Measurements from ENCODE around the gene DCBLD1.

GRCh38 chr6:117568247-117568646 lies 85.8 kb downstream of the DCBLD1 start:
- no peak for TF ChIP-seq POLR2AphosphoS5 (IDR thresholded peaks at IDR 0.05; ENCODE audit: insufficient read depth in 1 of 2, low read depth in 1 of 2)
- TF ChIP-seq, protein P1, sequence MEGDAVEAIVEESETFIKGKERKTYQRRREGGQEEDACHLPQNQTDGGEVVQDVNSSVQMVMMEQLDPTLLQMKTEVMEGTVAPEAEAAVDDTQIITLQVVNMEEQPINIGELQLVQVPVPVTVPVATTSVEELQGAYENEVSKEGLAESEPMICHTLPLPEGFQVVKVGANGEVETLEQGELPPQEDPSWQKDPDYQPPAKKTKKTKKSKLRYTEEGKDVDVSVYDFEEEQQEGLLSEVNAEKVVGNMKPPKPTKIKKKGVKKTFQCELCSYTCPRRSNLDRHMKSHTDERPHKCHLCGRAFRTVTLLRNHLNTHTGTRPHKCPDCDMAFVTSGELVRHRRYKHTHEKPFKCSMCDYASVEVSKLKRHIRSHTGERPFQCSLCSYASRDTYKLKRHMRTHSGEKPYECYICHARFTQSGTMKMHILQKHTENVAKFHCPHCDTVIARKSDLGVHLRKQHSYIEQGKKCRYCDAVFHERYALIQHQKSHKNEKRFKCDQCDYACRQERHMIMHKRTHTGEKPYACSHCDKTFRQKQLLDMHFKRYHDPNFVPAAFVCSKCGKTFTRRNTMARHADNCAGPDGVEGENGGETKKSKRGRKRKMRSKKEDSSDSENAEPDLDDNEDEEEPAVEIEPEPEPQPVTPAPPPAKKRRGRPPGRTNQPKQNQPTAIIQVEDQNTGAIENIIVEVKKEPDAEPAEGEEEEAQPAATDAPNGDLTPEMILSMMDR (IDR thresholded peaks at IDR 0.05): no peak
